Tibial nerve (tissue), 3 donors: ENCODE results near the gene SP2.

Source experiments
- CTCF ChIP-seq, 5 experiments: fragments of 200-600 bp in 3 of 5; fragments of 450-650 bp in 2 of 5; sonication (generic) in 3 of 5; IDR thresholded peaks; one replicate each; pipeline ENCODE4 v1.5.1; 2016 to 2019; ENCODE audit warnings: antibody characterized with exemption in 5 of 5, mild to moderate bottlenecking in 3 of 5, moderate library complexity in 2 of 5
- POLR2A ChIP-seq, 2 donors: fragments of 450-650 bp; IDR thresholded peaks; one replicate each; pipeline ENCODE4 v1.6.1; 2017; ENCODE audit warnings: antibody characterized with exemption in 2 of 2, mild to moderate bottlenecking in 2 of 2, moderate library complexity in 2 of 2

- no peak for TF ChIP-seq CTCF (IDR thresholded peaks at IDR 0.05)
- TF ChIP-seq POLR2A (IDR thresholded peaks at IDR 0.05) = no peak
Observed at GRCh38 chr17:47946516-47946915, 50.5 kb downstream of the SP2 start.
